GM12878 (cell line): Measurements from ENCODE around the gene DLG2. TPM values are rescaled to one million over a fixed set of nuclear protein-coding genes. Genes with fewer than 3 reads are reported as not detected.

Experiments used
- ATAC-seq: fragments of 200-7000 bp; cut with Tn5 transposase; 3 replicates; pipeline ENCODE4 v1.9.1; 2020; ENCODE audit warnings: mild to moderate bottlenecking, moderate library complexity
- BruUV-seq: library from RNA; stranded (reverse); fragments of 400-500 nt; replicated peaks from 2 replicates; lab custom pipeline; 2021; lab: Mats Ljungman, UMichigan
- CTCF ChIA-PET: fragments of 300-600 bp; sonication (Branson Sonifier 250); formaldehyde crosslinking; extraction: SDS; loops from one replicate; lab custom pipeline; 2021; ENCODE audit warnings: inconsistent platforms; lab: Yijun Ruan, JAX
- POLR2A ChIA-PET: fragments of 350-600 bp; formaldehyde crosslinking; extraction: SDS; loops from one replicate; lab custom pipeline; 2021; ENCODE audit warnings: inconsistent platforms; lab: Charles Lee
- RAD21 ChIA-PET: fragments of 300-600 bp; sonication (Branson Sonifier 250); formaldehyde crosslinking; loops from one replicate; lab custom pipeline; 2023; ENCODE audit warnings: antibody characterized with exemption; ENCODE audit not compliant: unreplicated experiment; lab: Charles Lee
- SMC1A ChIA-PET: fragments of 300-600 bp; sonication (Branson Sonifier 250); formaldehyde crosslinking; loops from one replicate; lab custom pipeline; 2023; ENCODE audit not compliant: unreplicated experiment, uncharacterized antibody; lab: Charles Lee
- DNase-seq: peaks from one replicate; pipeline ENCODE4 v3.0.0-alpha.2; 2011; ENCODE audit warnings: low read depth, low spot score
- FAIRE-seq: peaks from 3 replicates; lab custom pipeline; 2011; peaks lifted over from hg19 to GRCh38; lab: Jason Lieb, UNC
- H2AFZ ChIP-seq: 2 replicates; pipeline ENCODE4 v1.6.0; 2011; ENCODE audit warnings: low read depth, low read length, control low read depth; ENCODE audit not compliant: control insufficient read depth
- H3K27ac ChIP-seq: 2 replicates; pipeline ENCODE4 v1.5.1; 2011; ENCODE audit warnings: control low read depth; ENCODE audit not compliant: control insufficient read depth, insufficient read depth
- H3K27me3 ChIP-seq, 2 experiments: replicated peaks in 1 of 2; 2 replicates each; pipeline versions ENCODE4 v1.6.0 to v1.6.1; 2011; ENCODE audit warnings: low read length in 1 of 2; ENCODE audit not compliant: control insufficient read depth in 2 of 2, insufficient read depth in 2 of 2
- H3K36me3 ChIP-seq, 2 experiments: 2 replicates each; pipeline ENCODE4 v1.5.1; 2011; ENCODE audit warnings: low read length in 1 of 2; ENCODE audit not compliant: control insufficient read depth in 2 of 2, insufficient read depth in 2 of 2
- H3K4me1 ChIP-seq: 2 replicates; pipeline ENCODE4 v1.6.1; 2011; ENCODE audit warnings: mild to moderate bottlenecking, low read length, moderate library complexity, mixed read lengths; ENCODE audit not compliant: control insufficient read depth, insufficient read depth
- H3K4me2 ChIP-seq: 2 replicates; pipeline ENCODE4 v1.6.0; 2011; ENCODE audit warnings: control low read depth; ENCODE audit not compliant: control insufficient read depth, insufficient read depth
- H3K4me3 ChIP-seq: fragments of 200-600 bp; sonication (generic); 2 replicates; pipeline ENCODE4 v1.5.1; 2016
- H3K79me2 ChIP-seq: 2 replicates; pipeline ENCODE4 v1.6.0; 2011; ENCODE audit warnings: low read length; ENCODE audit not compliant: control insufficient read depth, insufficient read depth
- H3K9ac ChIP-seq: 2 replicates; pipeline ENCODE4 v1.8.0; 2011; ENCODE audit warnings: low read length, control low read depth, mixed read lengths; ENCODE audit not compliant: control insufficient read depth, insufficient read depth
- H3K9me3 ChIP-seq: replicated peaks from 3 replicates; pipeline ENCODE4 v1.5.1; 2011; ENCODE audit warnings: mild to moderate bottlenecking, low read length; ENCODE audit not compliant: control insufficient read depth, insufficient read depth
- H4K20me1 ChIP-seq: 2 replicates; pipeline ENCODE4 v1.6.0; 2011; ENCODE audit not compliant: control insufficient read depth, insufficient read depth
- BCL11A ChIP-seq: IDR thresholded peaks from 2 replicates; pipeline ENCODE4 v1.6.1; 2011; ENCODE audit warnings: low read depth, low read length
- E2F8 ChIP-seq: fragments of 450-650 bp; IDR thresholded peaks from 2 replicates; pipeline ENCODE4 v1.6.1; 2018; ENCODE audit warnings: mild to moderate bottlenecking, low read depth, moderate library complexity; ENCODE audit not compliant: partially characterized antibody
- EED ChIP-seq: sonication (generic); IDR thresholded peaks from 2 replicates; pipeline ENCODE4 v1.6.1; 2016; ENCODE audit warnings: antibody characterized with exemption, low read depth
- GATAD2B ChIP-seq: fragments of 450-650 bp; conservative IDR thresholded peaks from 2 replicates; pipeline ENCODE4 v1.6.1; 2017; ENCODE audit warnings: low read depth, mild to moderate bottlenecking, moderate library complexity
- HCFC1 ChIP-seq: fragments of 150-350 bp; IDR thresholded peaks from 2 replicates; pipeline ENCODE4 v1.6.1; 2014; ENCODE audit warnings: low read length
- IKZF1 ChIP-seq: fragments of 450-650 bp; conservative IDR thresholded peaks from 2 replicates; pipeline ENCODE4 v1.6.1; 2017; ENCODE audit warnings: antibody characterized with exemption, mild to moderate bottlenecking
- MEF2A ChIP-seq: IDR thresholded peaks from 2 replicates; pipeline ENCODE4 v1.6.1; 2011; ENCODE audit warnings: low read depth, mild to moderate bottlenecking, low read length, moderate library complexity; ENCODE audit not compliant: insufficient read depth
- MXI1 ChIP-seq: fragments of 150-350 bp; IDR thresholded peaks from 2 replicates; pipeline ENCODE4 v1.6.1; 2011; ENCODE audit warnings: low read depth, mild to moderate bottlenecking, inconsistent platforms, low read length, improper control_type of control experiment
- POLR2A ChIP-seq: IDR thresholded peaks from 2 replicates; pipeline ENCODE4 v1.6.1; 2011; ENCODE audit warnings: low read depth, mild to moderate bottlenecking, low read length
- RAD51 ChIP-seq: fragments of 450-650 bp; IDR thresholded peaks from 2 replicates; pipeline ENCODE4 v1.6.1; 2016; ENCODE audit warnings: moderate library complexity, mild to moderate bottlenecking, inconsistent platforms
- SMAD5 ChIP-seq: IDR thresholded peaks from 2 replicates; pipeline ENCODE4 v1.6.1; 2016; ENCODE audit warnings: antibody characterized with exemption, low read depth
- SMARCA5 ChIP-seq: fragments of 450-650 bp; IDR thresholded peaks from 2 replicates; pipeline ENCODE4 v1.6.1; 2017; ENCODE audit warnings: mild to moderate bottlenecking
- USF1 ChIP-seq: IDR thresholded peaks from 2 replicates; pipeline ENCODE4 v1.6.1; 2011; ENCODE audit warnings: borderline replicate concordance, low read depth, mild to moderate bottlenecking, moderate library complexity, mixed read lengths, low read length; ENCODE audit not compliant: insufficient read depth; ENCODE audit errors: extremely low read length
- USF2 ChIP-seq: IDR thresholded peaks from 2 replicates; pipeline ENCODE4 v1.6.1; 2011; ENCODE audit warnings: low read depth, low read length, improper control_type of control experiment, borderline replicate concordance
- ZBTB33 ChIP-seq: fragments of 450-650 bp; IDR thresholded peaks from 2 replicates; pipeline ENCODE4 v1.6.1; 2017; ENCODE audit warnings: mild to moderate bottlenecking
- ZNF217 ChIP-seq: fragments of 450-650 bp; IDR thresholded peaks from 2 replicates; pipeline ENCODE4 v1.6.1; 2017; ENCODE audit warnings: antibody characterized with exemption, mild to moderate bottlenecking
- ZNF274 ChIP-seq: IDR thresholded peaks from one replicate; pipeline ENCODE4 v1.8.0; 2011; ENCODE audit not compliant: insufficient read length, insufficient read depth
- WGBS: methylation state at CpG from one replicate; pipeline ENCODE4 v1.1.6; 2016; ENCODE audit warnings: low lambda C conversion rate; ENCODE audit not compliant: insufficient replicate concordance, insufficient coverage; ENCODE audit errors: missing lambda C conversion rate; 5-methylcytosine and 5-hydroxymethylcytosine counted together
- in situ Hi-C: fragments of 300-500 bp; cut with MboI; formaldehyde crosslinking; loops from 9 replicates; pipeline ENCODE4 v1.14.3; 2018; ENCODE audit warnings: mixed read lengths
- intact Hi-C: fragments of 100-400 bp; cut with micrococcal nuclease; formaldehyde crosslinking; loops from one replicate; pipeline ENCODE4 v1.14.2; 2022; ENCODE audit not compliant: unreplicated experiment
- polyA plus RNA-seq, 11 experiments: library from polyadenylated mRNA; depleted of rRNA in 4 of 11; unstranded in 6 of 11; stranded (reverse) in 5 of 11; fragments of >200 nt; fragmentation: Nextera tagmentation in 4 of 11; fragmentation: Illumina TruSeq in 1 of 11; extraction: Ambion mirVana in 4 of 11; extraction: Trizol in 1 of 11; gene quantifications; 1 replicate in 1 of 11; 2 replicates in 10 of 11; pipeline versions ENCODE4 v1.2.1 to v1.2.3, GENCODE V29; 2011 to 2016; ENCODE audit warnings: inconsistent platforms in 2 of 11, missing spikeins in 2 of 11, low read depth in 1 of 11
- total RNA-seq, 4 experiments: library from RNA; depleted of rRNA in 3 of 4; stranded (reverse); fragments of >200 nt in 3 of 4; fragmentation: Illumina TruSeq in 1 of 4; extraction: Trizol in 1 of 4; gene quantifications; 2 replicates each; pipeline versions ENCODE4 v1.2.1 to v1.2.3, GENCODE V29; 2013 to 2021

DLG2 gene
- total and polyA plus RNA-seq, 10 of the 15 experiments (the other 5 are each of a cell fraction or from before 2014, with no cell fraction given), result 0.09 to 0.98 (median 0.35) TPM

- DNase-seq, result peak; percentile 64
- peak; percentile 95 for FAIRE-seq
- no peaks in the 10 kb centered on the region; the same call in 1 of the 2 replicates for H3K4me1 ChIP-seq
- H3K9me3 ChIP-seq, result no peaks in the 10 kb centered on the region
- H3K27ac ChIP-seq, result peak within 1 kb of the TSS; percentile 85
- peak within 1 kb of the TSS; percentile 99 for H2AFZ ChIP-seq
- H3K4me2 ChIP-seq, result peak within 1 kb of the TSS; percentile 94
- intact Hi-C loops (loop anchor here (2.0 kb wide), 1 partner anchor 17 kb away; the partner anchor contains the start of gene CREBZF), in situ Hi-C loops (no loop called here)
- POLR2A ChIA-PET, result interaction anchor here (0.5 to 3.8 kb wide), 6 partner anchors 11 to 432 kb away, joined by 3 to 43 read pairs (median 10); partner anchors contain the start of genes CREBZF, DLG2 and TMEM126B
- no peaks in the 10 kb centered on the region; a peak in 1 of 4 replicates for H3K36me3 ChIP-seq
- WGBS, result 1% methylated on average over 33 of the region's 33 CpGs
- H4K20me1 ChIP-seq, result no peaks in the 10 kb centered on the region
- ATAC-seq, result peak; percentile 99
- BruUV-seq, result no TSS peak
- H3K27me3 ChIP-seq, result no peaks in the 10 kb centered on the region
- RAD21 ChIA-PET, result interaction anchor here (0.6 to 2.9 kb wide), 12 partner anchors 11 to 867 kb away, joined by 3 to 26 read pairs (median 4); partner anchors contain the start of genes CCDC83, CREBZF, DLG2 and TMEM126B
- H3K79me2 ChIP-seq, result peaks cover 18% of the 10 kb centered on the region
- SMC1A ChIA-PET, result interaction anchor here (0.8 to 4.7 kb wide), 9 partner anchors 9 to 132 kb away, joined by 3 to 66 read pairs (median 3); partner anchors contain the start of genes CREBZF, DLG2 and TMEM126B
- CTCF ChIA-PET, result interaction anchor here (0.9 to 4.2 kb wide), 7 partner anchors 10 to 207 kb away, joined by 4 to 21 read pairs (median 7); partner anchors contain the start of genes CCDC83, CREBZF, DLG2 and TMEM126B
- H3K4me3 ChIP-seq, result peak within 1 kb of the TSS; percentile 77
- H3K9ac ChIP-seq, result peak within 1 kb of the TSS; percentile 70
- TF ChIP-seq RAD51 (peak; percentile 72), ZNF274 (no peak), MEF2A (no peak), POLR2A (peak; percentile 97), BCL11A (no peak), GATAD2B (peak; percentile 27; the same call in 1 of the 2 replicates), USF1 (peak; percentile 71), HCFC1 (peak; percentile 68), SMAD5 (peak; percentile 89; the same call in 1 of the 2 replicates), EED (0 out of 2 replicates have a peak, but pooled peaks have one; percentile 10), MXI1 (peak; percentile 91), SMARCA5 (0 out of 2 replicates have a peak, but pooled peaks have one; percentile 20), IKZF1 (peak; percentile 62), E2F8 (no peak), USF2 (no peak; the same call in 1 of the 2 replicates), ZBTB33 (no peak), ZNF217 (no peak)
These were observed 20.6 kb upstream of the DLG2 start, which contains the start of gene TMEM126A for GRCh38 chr11:85647604-85648299. Gene TMEM126A, plus strand, starts transcription at chr11:85647967. Its CDS starts 2,289 bp downstream, at chr11:85650256.
